ENCODE data around the gene TMEM204. TPM values are rescaled to one million over a fixed set of nuclear protein-coding genes. Genes with fewer than 3 reads are reported as not detected.

TMEM204 gene
- polyA plus RNA-seq, 1 experiment, result 6.2 TPM

GRCh38 chr16:1520461-1520860, 13.0 kb upstream of the TMEM204 start:
- DNase-seq (ENCODE audit: low read depth, low spot score), result no peak
- ChIA-PET CTCF (no interaction called here), POLR2A (no interaction called here)
- Histone ChIP-seq H3K9me3 (ENCODE audit: control insufficient read depth, insufficient read depth, low read length) (no peaks in the 10 kb centered on the region; the same call in 1 of the 2 replicates), H3K27me3 (ENCODE audit: control insufficient read depth, insufficient read depth, low read length) (no peaks in the 10 kb centered on the region), H3K4me3 (ENCODE audit: low read depth, low read length) (no peak overlapping the region), H3K27ac (ENCODE audit: low read depth, low read length) (no peak overlapping the region)
- TF ChIP-seq CTCF (IDR thresholded peaks at IDR 0.05; ENCODE audit: low read depth, low read length), result no peak

GRCh38 chr16:1523581-1524245, 9.8 kb upstream of the TMEM204 start:
- POLR2A ChIA-PET, result no interaction called here
- H3K27me3 ChIP-seq (ENCODE audit: control insufficient read depth, insufficient read depth, low read length), result no peaks in the 10 kb centered on the region
- no peak overlapping the region for H3K27ac ChIP-seq (ENCODE audit: low read depth, low read length)
- CTCF ChIA-PET, result no interaction called here
- no peaks in the 10 kb centered on the region; the same call in 1 of the 2 replicates for H3K9me3 ChIP-seq (ENCODE audit: control insufficient read depth, insufficient read depth, low read length)
- TF ChIP-seq CTCF (IDR thresholded peaks at IDR 0.05; ENCODE audit: low read depth, low read length), result no peak
- no peak for DNase-seq (ENCODE audit: low read depth, low spot score)
- H3K4me3 ChIP-seq (ENCODE audit: low read depth, low read length), result no peak overlapping the region

- TF ChIP-seq CTCF (IDR thresholded peaks at IDR 0.05; ENCODE audit: low read depth, low read length), result no peak
- CTCF ChIA-PET, result no interaction called here
- H3K4me3 ChIP-seq (ENCODE audit: low read depth, low read length), result no peak overlapping the region
- POLR2A ChIA-PET, result no interaction called here
- H3K27me3 ChIP-seq (ENCODE audit: control insufficient read depth, insufficient read depth, low read length), result no peaks in the 10 kb centered on the region
- DNase-seq (ENCODE audit: low read depth, low spot score), result no peak
- H3K9me3 ChIP-seq (ENCODE audit: control insufficient read depth, insufficient read depth, low read length), result no peaks in the 10 kb centered on the region; the same call in 1 of the 2 replicates
- no peak overlapping the region for H3K27ac ChIP-seq (ENCODE audit: low read depth, low read length)
Measured at GRCh38 chr16:1524366-1524765, 9.1 kb upstream of the TMEM204 start.

GRCh38 chr16:1525871-1526607, 7.4 kb upstream of the TMEM204 start:
- no peaks in the 10 kb centered on the region for H3K27me3 ChIP-seq (ENCODE audit: control insufficient read depth, insufficient read depth, low read length)

More at GRCh38 chr16:1525871-1526607, 7.4 kb upstream of the TMEM204 start:
- H3K9me3 ChIP-seq (ENCODE audit: control insufficient read depth, insufficient read depth, low read length), result no peaks in the 10 kb centered on the region; the same call in 1 of the 2 replicates
- ChIA-PET CTCF (no interaction called here), POLR2A (no interaction called here)
- H3K4me3 ChIP-seq (ENCODE audit: low read depth, low read length), result no peak overlapping the region
- H3K27ac ChIP-seq (ENCODE audit: low read depth, low read length), result no peak overlapping the region
- no peak for DNase-seq (ENCODE audit: low read depth, low spot score)
- no peak for TF ChIP-seq CTCF (IDR thresholded peaks at IDR 0.05; ENCODE audit: low read depth, low read length)

Data from AG04450 (cell line).